Smooth muscle cell (in vitro differentiated cells): ENCODE results near the gene MAP4K3. TPM values are rescaled to one million over a fixed set of nuclear protein-coding genes. Genes with fewer than 3 reads are reported as not detected.
A peak's percentile ranks its signal among the peaks of the same experiment; 100 is the strongest.

Source experiments
- DNase-seq: peaks from one replicate; lab custom pipeline; 2025; ENCODE audit not compliant: unreplicated experiment; lab: John Stamatoyannopoulos, UW
- H2AFZ ChIP-seq: fragments of 200-600 bp; sonication (generic); 2 replicates; pipeline ENCODE4 v1.6.0; 2016; ENCODE audit warnings: antibody characterized with exemption, low read depth, mild to moderate bottlenecking
- H3F3A ChIP-seq: fragments of 200-600 bp; sonication (generic); 2 replicates; pipeline ENCODE4 v1.6.0; 2017; ENCODE audit warnings: antibody characterized with exemption, low read depth
- H3K27ac ChIP-seq: fragments of 200-600 bp; sonication (generic); 2 replicates; pipeline ENCODE4 v1.5.1; 2016; ENCODE audit warnings: low read depth, mild to moderate bottlenecking
- H3K27me3 ChIP-seq: fragments of 200-600 bp; sonication (generic); 2 replicates; pipeline ENCODE4 v1.6.1; 2016; ENCODE audit warnings: low read depth, mild to moderate bottlenecking
- H3K36me3 ChIP-seq: fragments of 200-600 bp; sonication (generic); 2 replicates; pipeline ENCODE4 v1.5.1; 2016; ENCODE audit warnings: low read depth
- H3K4me1 ChIP-seq: fragments of 200-600 bp; sonication (generic); 2 replicates; pipeline ENCODE4 v1.5.1; 2016; ENCODE audit warnings: low read depth
- H3K4me2 ChIP-seq: fragments of 200-600 bp; sonication (generic); 2 replicates; pipeline ENCODE4 v1.6.0; 2016; ENCODE audit warnings: mild to moderate bottlenecking
- H3K4me3 ChIP-seq: fragments of 200-600 bp; sonication (generic); 2 replicates; pipeline ENCODE4 v1.5.1; 2016; ENCODE audit warnings: mild to moderate bottlenecking
- H3K79me2 ChIP-seq: fragments of 200-600 bp; sonication (generic); 2 replicates; pipeline ENCODE4 v1.6.0; 2016; ENCODE audit warnings: low read depth, mild to moderate bottlenecking
- H3K9ac ChIP-seq: fragments of 200-600 bp; sonication (generic); 2 replicates; pipeline ENCODE4 v1.6.0; 2016; ENCODE audit warnings: low read depth
- H3K9me3 ChIP-seq: fragments of 200-600 bp; sonication (generic); replicated peaks from 2 replicates; pipeline ENCODE4 v1.5.1; 2016; ENCODE audit warnings: low read depth
- H4K20me1 ChIP-seq: fragments of 200-600 bp; sonication (generic); 2 replicates; pipeline ENCODE4 v1.6.0; 2016; ENCODE audit warnings: low read depth
- CTCF ChIP-seq: fragments of 200-600 bp; sonication (generic); IDR thresholded peaks from 2 replicates; pipeline ENCODE4 v1.5.1; 2017; ENCODE audit warnings: borderline replicate concordance, mild to moderate bottlenecking, antibody characterized with exemption; ENCODE audit not compliant: insufficient read depth, poor library complexity, severe bottlenecking
- WGBS: methylation state at CpG from one replicate; pipeline ENCODE4 v1.1.7; 2016; ENCODE audit warnings: low lambda C conversion rate; 5-methylcytosine and 5-hydroxymethylcytosine counted together
- polyA plus RNA-seq: library from polyadenylated mRNA; unstranded; fragments of >200 nt; fragmentation: Nextera tagmentation; extraction: Ambion mirVana; gene quantifications from 2 replicates; pipeline ENCODE4 v1.2.1, GENCODE V29; 2016
- total RNA-seq: library from RNA; depleted of rRNA; stranded (reverse); fragments of >200 nt; gene quantifications from 2 replicates; pipeline ENCODE4 v1.2.3, GENCODE V29; 2014

Gene MAP4K3
- total and polyA plus RNA-seq, 2 experiments from 2014 or later: 21.3 to 70.9 TPM

- Histone ChIP-seq H3K9me3 (no peaks in the 10 kb centered on the region), H3K9ac (no peak overlapping the region), H3K27me3 (no peaks in the 10 kb centered on the region), H3K4me3 (no peak overlapping the region), H3K4me1 (no peaks in the 10 kb centered on the region), H3F3A (no peaks in the 10 kb centered on the region), H3K27ac (no peak overlapping the region), H3K79me2 (no peaks in the 10 kb centered on the region), H3K36me3 (peaks cover 2% of the 10 kb centered on the region), H3K4me2 (no peak overlapping the region), H2AFZ (no peak overlapping the region), H4K20me1 (no peaks in the 10 kb centered on the region)
- 99% methylated on average over 4 of the region's 4 CpGs for WGBS
- no peak for TF ChIP-seq CTCF
- no peak for DNase-seq
Measured at GRCh38 chr2:39320162-39320561, 116.9 kb downstream of the MAP4K3 start.

GRCh38 chr2:39313575-39313974 lies 123.5 kb downstream of the MAP4K3 start:
- Histone ChIP-seq H3K27ac (peak overlapping the region; percentile 91), H3K4me1 (no peaks in the 10 kb centered on the region)

GRCh38 chr2:39311469-39311868 lies 125.6 kb downstream of the MAP4K3 start:
- no peak overlapping the region for H3K4me3 ChIP-seq
- H4K20me1 ChIP-seq: no peaks in the 10 kb centered on the region
- DNase-seq: no peak
- TF ChIP-seq CTCF: no peak
- H2AFZ ChIP-seq: no peak overlapping the region
- H3K4me1 ChIP-seq: peaks cover 5% of the 10 kb centered on the region
- no peaks in the 10 kb centered on the region for H3K9me3 ChIP-seq
- WGBS: 67% methylated on average over 2 of the region's 2 CpGs
- no peak overlapping the region for H3K9ac ChIP-seq
- no peaks in the 10 kb centered on the region for H3K79me2 ChIP-seq
- no peaks in the 10 kb centered on the region for H3K27me3 ChIP-seq
- H3K36me3 ChIP-seq: peaks cover 3% of the 10 kb centered on the region
- no peak overlapping the region for H3K4me2 ChIP-seq
- H3F3A ChIP-seq: peaks cover 7% of the 10 kb centered on the region
- peak overlapping the region; percentile 29 for H3K27ac ChIP-seq

More at GRCh38 chr2:39313575-39313974, 123.5 kb downstream of the MAP4K3 start:
- Histone ChIP-seq H4K20me1 (no peaks in the 10 kb centered on the region), H3K79me2 (no peaks in the 10 kb centered on the region), H3K4me3 (no peak overlapping the region), H3F3A (peaks cover 7% of the 10 kb centered on the region), H3K4me2 (peak overlapping the region; percentile 64), H3K36me3 (peaks cover 3% of the 10 kb centered on the region), H3K9me3 (no peaks in the 10 kb centered on the region), H3K27me3 (no peaks in the 10 kb centered on the region), H3K9ac (no peak overlapping the region), H2AFZ (no peak overlapping the region)
- no peak for TF ChIP-seq CTCF
- no peak for DNase-seq
- 23% methylated on average over 4 of the region's 4 CpGs for WGBS

DNA sequence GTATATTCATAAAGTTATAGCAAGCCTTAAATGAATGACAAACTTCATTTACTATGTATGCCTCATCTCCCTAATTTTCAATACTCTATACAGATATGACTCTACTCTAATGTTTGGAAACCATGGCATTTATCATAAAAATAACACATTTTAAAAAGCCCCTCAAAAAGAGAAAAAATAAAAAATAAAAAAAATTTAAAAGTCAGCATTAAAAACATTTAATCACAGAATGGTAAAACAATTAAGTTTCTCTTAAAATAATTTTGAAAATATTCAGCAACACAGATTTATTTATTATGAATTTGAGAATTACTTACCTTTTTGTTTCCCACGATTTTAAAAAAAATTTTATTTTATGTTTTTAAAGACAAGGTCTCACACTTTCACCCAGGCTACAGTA lies 128.3 kb downstream of the MAP4K3 start:
- Histone ChIP-seq H3K9ac (no peak overlapping the region), H3K4me1 (peaks cover 17% of the 10 kb centered on the region), H3K36me3 (peaks cover 3% of the 10 kb centered on the region), H2AFZ (no peak overlapping the region), H3K9me3 (no peaks in the 10 kb centered on the region), H3F3A (no peaks in the 10 kb centered on the region), H4K20me1 (no peaks in the 10 kb centered on the region), H3K79me2 (no peaks in the 10 kb centered on the region), H3K4me2 (no peak overlapping the region), H3K4me3 (no peak overlapping the region), H3K27me3 (no peaks in the 10 kb centered on the region), H3K27ac (no peak overlapping the region)
- no peak for DNase-seq
- TF ChIP-seq CTCF: no peak
- WGBS: 92% methylated on average over 1 of the region's 1 CpG
